Type B pancreatic cell (in vitro differentiated cells): ENCODE results near the gene ASCC3. TPM values are rescaled to one million over a fixed set of nuclear protein-coding genes. Genes with fewer than 3 reads are reported as not detected.
"Not testable (repeated sequence)": the region's sequence is repeated elsewhere in the genome, so short reads cannot be mapped to it uniquely, and the experiment has no call there.

Source experiments
- DNase-seq: peaks from one replicate; pipeline ENCODE4 v3.0.0; 2021; ENCODE audit warnings: mixed read lengths; ENCODE audit not compliant: unreplicated experiment; ENCODE audit errors: extremely low spot score
- H3K27ac Mint-ChIP-seq: 2 replicates; pipeline ENCODE4 v1.8.0; 2021; ENCODE audit warnings: mild to moderate bottlenecking, mixed read lengths
- H3K27me3 Mint-ChIP-seq: 2 replicates; pipeline ENCODE4 v1.8.0; 2021; ENCODE audit warnings: mixed read lengths
- H3K36me3 Mint-ChIP-seq: 2 replicates; pipeline ENCODE4 v1.8.0; 2021; ENCODE audit warnings: mixed read lengths
- H3K4me1 Mint-ChIP-seq: one replicate; pipeline ENCODE4 v1.8.0; 2021; ENCODE audit warnings: mixed read lengths; ENCODE audit not compliant: unreplicated experiment
- H3K4me3 Mint-ChIP-seq: 2 replicates; pipeline ENCODE4 v1.8.0; 2021; ENCODE audit warnings: mild to moderate bottlenecking, mixed read lengths
- H3K9me3 Mint-ChIP-seq: 2 replicates; pipeline ENCODE4 v1.8.0; 2021; ENCODE audit warnings: mixed read lengths
- CTCF ChIP-seq: fragments of 200-600 bp; sonication (generic); conservative IDR thresholded peaks from 2 replicates; pipeline ENCODE4 v1.5.0; 2021; ENCODE audit warnings: antibody characterized with exemption, mild to moderate bottlenecking
- total RNA-seq: library from RNA; stranded (reverse); gene quantifications from 2 replicates; pipeline ENCODE4 v1.2.1, GENCODE V29; 2021; ENCODE audit warnings: low replicate concordance

ASCC3 gene
- total RNA-seq, 1 donor from 2014 or later = 51.2 TPM

GRCh38 chr6:100892693-100893092 lies 11.6 kb upstream of the ASCC3 start:
- no peak overlapping the region for H3K4me3 Mint-ChIP-seq
- H3K4me1 Mint-ChIP-seq = peaks cover 4% of the 10 kb centered on the region
- no peaks in the 10 kb centered on the region for H3K27me3 Mint-ChIP-seq
- no peak overlapping the region for H3K27ac Mint-ChIP-seq
- TF ChIP-seq CTCF = no peak
- no peak for DNase-seq
- no peaks in the 10 kb centered on the region for H3K36me3 Mint-ChIP-seq
- H3K9me3 Mint-ChIP-seq = no peaks in the 10 kb centered on the region

- Mint-ChIP-seq H3K27me3 (no peaks in the 10 kb centered on the region), H3K4me1 (peaks cover 4% of the 10 kb centered on the region), H3K27ac (no peak overlapping the region), H3K36me3 (no peaks in the 10 kb centered on the region), H3K4me3 (no peak overlapping the region), H3K9me3 (no peaks in the 10 kb centered on the region)
- TF ChIP-seq CTCF = no peak
- no peak for DNase-seq
These were observed 11.0 kb upstream of the ASCC3 start for GRCh38 chr6:100892116-100892515.

GRCh38 chr6:100891079-100891478 lies 9.9 kb upstream of the ASCC3 start:
- H3K36me3 Mint-ChIP-seq = no peaks in the 10 kb centered on the region
- H3K4me3 Mint-ChIP-seq = no peak overlapping the region
- peaks cover 4% of the 10 kb centered on the region for H3K4me1 Mint-ChIP-seq
- DNase-seq = no peak
- no peak overlapping the region for H3K27ac Mint-ChIP-seq
- no peaks in the 10 kb centered on the region for H3K9me3 Mint-ChIP-seq
- no peak for TF ChIP-seq CTCF
- H3K27me3 Mint-ChIP-seq = no peaks in the 10 kb centered on the region

GRCh38 chr6:100890646-100891045 lies 9.5 kb upstream of the ASCC3 start:
- H3K4me3 Mint-ChIP-seq, H3K27ac Mint-ChIP-seq, H3K9me3 Mint-ChIP-seq, H3K4me1 Mint-ChIP-seq, DNase-seq, H3K27me3 Mint-ChIP-seq, H3K36me3 Mint-ChIP-seq: not testable (repeated sequence)

GRCh38 chr6:100889351-100889750 lies 8.2 kb upstream of the ASCC3 start:
- Mint-ChIP-seq H3K36me3 (no peaks in the 10 kb centered on the region), H3K27me3 (no peaks in the 10 kb centered on the region), H3K27ac (no peak overlapping the region), H3K4me1 (peaks cover 4% of the 10 kb centered on the region), H3K9me3 (no peaks in the 10 kb centered on the region), H3K4me3 (no peak overlapping the region)
- DNase-seq = no peak
- TF ChIP-seq CTCF = no peak

GRCh38 chr6:100886076-100886475 lies 4.9 kb upstream of the ASCC3 start:
- no peak for DNase-seq
- Mint-ChIP-seq H3K4me3 (no peak overlapping the region), H3K4me1 (peaks cover 11% of the 10 kb centered on the region), H3K27ac (no peak overlapping the region), H3K36me3 (no peaks in the 10 kb centered on the region), H3K27me3 (no peaks in the 10 kb centered on the region), H3K9me3 (no peaks in the 10 kb centered on the region)
- no peak for TF ChIP-seq CTCF
